Measurements from ENCODE around the gene NEDD4L.
"Not testable (repeated sequence)": the region's sequence is repeated elsewhere in the genome, so short reads cannot be mapped to it uniquely, and the experiment has no call there.

The NEDD4L gene

DNA sequence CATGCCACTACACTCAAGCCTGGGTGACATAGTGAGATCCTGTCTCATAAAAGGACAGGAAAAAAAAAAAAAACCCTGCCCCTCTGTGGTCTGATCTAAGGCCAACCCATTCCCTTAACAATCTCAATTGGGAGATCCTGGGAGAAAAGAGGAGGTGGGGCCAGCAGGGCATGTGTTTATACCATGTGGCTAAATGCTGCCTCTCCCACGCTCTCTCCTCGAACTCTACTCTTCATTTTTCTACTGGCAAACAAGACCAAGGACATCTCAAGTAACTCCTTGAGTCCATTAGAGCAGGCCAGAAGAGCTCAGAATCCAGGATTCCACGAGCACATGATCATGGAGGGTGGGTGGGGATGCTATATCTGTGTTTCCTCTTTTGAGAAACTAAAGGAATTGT is 16.7 kb upstream of the NEDD4L start:
- FAIRE-seq, result no peak

GRCh38 chr18:58028109-58028784 is 15.8 kb upstream of the NEDD4L start:
- no peak for FAIRE-seq

DNA sequence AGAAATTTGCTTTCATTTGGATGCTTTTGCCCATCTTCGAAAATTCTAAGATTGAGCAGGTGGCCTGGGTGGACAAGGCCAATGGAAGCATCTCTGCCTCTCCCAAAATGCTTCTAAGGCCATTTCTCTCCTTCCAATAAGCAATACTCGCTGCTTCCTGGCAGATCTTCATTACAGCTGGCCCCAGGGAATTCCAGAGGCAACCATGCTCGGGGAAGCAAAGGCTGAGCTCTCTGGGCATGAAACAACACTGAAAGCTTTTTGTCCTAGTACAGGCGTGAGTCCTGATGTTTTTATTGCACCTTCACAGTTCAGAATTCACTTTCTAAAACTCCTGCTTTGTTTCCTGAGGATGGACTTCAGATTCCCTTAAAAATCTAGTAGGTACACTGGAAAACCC is 11.8 kb upstream of the NEDD4L start:
- no peak for FAIRE-seq

GRCh38 chr18:58033216-58033615 is 10.8 kb upstream of the NEDD4L start:
- no peak for FAIRE-seq

- FAIRE-seq, result no peak
Observed at GRCh38 chr18:58034370-58034769, 9.7 kb upstream of the NEDD4L start.

DNA sequence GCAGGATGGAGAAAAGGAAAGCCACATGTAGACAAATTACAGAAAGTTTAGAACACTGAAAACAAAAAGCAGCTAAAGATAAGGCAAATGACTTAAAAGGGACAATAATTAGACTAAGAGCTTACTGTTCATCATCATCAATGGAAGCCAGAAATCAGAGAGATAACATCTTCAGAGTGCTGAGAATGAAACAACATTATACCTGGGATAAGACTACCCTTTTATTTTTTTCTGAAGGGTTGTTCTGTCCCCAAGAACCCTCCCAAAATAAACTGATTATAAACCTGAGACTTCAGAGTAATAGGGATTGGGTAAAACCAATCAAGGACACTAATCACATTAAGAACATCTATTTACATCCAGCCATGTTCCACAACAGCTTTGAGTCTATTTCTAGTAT is 6.9 kb upstream of the NEDD4L start:
- no peak for FAIRE-seq

DNA sequence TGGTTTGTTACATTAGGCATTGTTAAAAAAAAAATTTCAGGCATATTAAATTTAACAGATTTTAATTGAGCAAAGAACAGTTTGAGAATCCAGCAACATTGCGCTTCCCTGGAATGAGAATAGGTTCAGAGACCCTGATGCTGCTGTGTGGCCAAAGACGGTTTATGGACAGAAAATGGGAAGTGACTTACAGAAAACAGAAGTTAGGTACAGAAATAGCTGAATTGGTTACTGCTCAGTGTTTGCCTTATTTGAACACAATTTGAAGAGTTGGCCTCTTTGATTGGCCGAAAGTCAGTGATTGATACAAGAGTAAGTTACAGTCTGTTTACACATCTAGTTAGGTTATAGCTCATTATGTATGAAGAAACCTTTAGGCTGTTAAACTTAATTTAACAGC is 6.0 kb upstream of the NEDD4L start:
- FAIRE-seq, result no peak

DNA sequence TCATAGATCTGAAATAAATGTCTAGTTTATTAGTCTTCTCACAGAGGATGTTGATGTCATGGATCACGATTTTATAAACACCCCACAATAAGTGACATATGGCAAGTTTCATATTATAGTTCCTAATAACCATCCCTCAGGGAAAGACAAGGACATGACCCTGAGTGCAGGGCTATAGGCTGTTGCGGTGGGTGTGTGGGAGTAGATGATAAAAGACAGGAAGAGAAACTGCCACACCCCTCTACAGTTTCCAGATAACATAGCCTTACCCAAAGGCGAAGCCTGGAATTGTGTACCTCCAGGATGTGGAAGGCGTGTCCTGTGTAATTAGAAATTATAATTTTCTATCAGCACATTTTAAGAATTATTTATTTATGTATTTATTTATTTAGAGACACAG is 2.4 kb upstream of the NEDD4L start:
- no peak for FAIRE-seq

DNA sequence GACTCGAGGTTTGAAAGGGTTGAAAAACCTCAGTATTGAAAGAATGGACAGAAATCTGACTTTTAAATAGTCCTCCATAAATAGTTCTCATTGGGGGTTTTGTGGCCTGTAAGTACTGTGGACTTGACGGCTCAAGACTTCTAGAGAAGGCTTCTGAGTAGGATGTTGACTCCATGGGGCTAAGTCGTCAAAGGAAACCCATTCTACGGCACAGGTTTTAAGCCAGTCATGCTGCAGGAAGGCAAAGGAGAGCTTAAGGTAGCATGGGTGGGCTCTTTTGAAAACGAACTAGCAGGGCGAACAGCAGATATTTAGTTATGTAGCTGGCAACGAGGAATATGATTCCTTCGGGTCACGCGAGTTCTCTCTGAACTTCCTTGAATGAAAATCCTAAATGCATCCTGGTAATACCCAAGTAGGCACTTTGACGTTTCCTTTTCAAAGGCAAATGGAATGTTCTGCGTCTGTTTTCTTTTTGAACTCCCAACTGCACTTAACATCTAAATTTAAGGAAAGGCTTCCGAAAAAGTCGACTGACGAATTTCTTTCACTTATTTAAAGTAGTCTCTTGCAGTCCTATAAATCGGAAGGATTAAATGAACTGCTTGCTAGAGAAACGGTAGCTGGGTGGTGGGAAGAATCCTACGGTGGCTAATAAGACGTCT is 1.1 kb upstream of the NEDD4L start:
- FAIRE-seq, result no peak

DNA sequence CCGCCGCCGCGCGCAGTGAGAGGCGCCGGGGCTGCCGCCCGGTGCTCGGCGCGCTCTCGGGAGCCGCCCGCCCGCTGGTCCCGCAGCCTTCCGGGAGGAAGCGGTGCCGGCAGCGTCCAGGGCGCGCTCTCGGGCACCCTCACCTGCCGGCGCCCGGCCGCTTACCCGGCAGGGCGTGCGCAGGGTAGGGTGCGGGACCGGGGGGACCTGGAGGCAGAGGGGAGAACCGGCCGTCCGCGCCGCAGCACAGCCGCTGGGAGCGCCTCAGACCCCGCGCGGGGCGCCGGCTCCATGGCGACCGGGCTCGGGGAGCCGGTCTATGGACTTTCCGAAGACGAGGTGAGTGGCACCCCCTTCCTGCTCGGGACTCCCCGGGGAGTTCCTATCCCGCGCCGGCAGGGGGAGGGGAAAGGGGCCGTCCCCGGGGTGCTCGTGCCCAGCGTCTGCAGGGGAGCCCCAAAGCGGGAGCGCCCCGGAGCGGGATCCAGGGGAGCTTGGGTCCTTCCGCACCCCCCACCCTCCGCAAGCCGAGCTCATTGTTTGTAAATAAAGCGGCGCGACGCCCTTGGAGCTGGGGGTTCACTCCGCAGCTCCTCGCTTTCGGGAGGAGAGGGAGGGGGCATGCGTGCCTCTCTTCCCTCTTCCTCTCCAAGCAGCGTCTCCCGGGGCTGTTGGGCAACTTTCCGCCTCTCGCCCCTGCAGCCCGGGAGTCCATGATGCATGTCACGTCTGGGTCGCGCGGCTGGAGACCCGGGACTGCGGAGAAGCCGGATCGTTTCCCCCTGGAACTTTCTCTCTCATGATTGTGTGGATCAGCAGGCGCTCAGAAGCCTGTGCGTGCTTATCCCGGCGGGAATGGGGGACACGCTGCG is 580 bp downstream of the NEDD4L start:
- no peak for FAIRE-seq

DNA sequence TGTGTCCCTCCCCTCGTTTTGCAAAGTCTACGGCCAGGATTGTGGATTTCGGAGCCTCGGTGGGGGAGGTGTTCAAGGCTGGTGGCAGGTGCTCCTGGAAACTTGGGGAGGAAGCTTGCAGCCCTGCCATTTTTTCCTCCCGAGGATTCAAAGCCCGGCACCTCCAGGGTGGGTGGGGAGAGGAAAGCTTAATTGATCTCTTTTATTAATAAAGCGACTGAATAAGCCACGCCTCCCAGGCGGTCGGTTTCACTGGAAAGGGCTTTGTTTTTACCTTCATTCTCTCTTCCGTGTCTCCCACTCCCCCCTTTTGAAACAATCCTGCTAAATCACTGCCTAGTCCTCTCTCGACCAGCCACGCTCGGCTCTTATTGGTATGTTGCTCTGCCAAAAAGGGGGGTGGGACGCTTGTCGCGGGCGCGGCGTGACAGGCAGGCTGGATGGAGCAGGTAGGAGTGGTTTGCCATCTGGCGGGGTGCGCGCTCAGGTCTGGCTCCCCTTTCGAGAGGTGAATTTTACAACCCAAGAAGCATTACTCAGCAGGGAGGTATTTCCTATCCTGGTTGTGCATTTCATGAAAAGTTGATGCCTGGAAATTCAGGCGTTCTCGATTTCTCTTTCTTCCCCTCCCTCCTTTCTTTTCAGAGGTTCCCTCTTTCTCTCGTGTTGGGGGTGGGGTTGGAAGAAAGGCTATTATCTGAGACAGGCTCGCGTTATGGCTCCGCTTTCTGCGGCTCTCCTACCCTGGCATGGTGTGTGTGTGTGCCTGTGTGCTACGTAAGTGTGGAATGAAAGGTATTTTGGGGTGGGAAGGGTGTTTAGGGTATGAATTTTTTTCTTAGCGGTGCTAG is 1.4 kb downstream of the NEDD4L start:
- no peak for FAIRE-seq

DNA sequence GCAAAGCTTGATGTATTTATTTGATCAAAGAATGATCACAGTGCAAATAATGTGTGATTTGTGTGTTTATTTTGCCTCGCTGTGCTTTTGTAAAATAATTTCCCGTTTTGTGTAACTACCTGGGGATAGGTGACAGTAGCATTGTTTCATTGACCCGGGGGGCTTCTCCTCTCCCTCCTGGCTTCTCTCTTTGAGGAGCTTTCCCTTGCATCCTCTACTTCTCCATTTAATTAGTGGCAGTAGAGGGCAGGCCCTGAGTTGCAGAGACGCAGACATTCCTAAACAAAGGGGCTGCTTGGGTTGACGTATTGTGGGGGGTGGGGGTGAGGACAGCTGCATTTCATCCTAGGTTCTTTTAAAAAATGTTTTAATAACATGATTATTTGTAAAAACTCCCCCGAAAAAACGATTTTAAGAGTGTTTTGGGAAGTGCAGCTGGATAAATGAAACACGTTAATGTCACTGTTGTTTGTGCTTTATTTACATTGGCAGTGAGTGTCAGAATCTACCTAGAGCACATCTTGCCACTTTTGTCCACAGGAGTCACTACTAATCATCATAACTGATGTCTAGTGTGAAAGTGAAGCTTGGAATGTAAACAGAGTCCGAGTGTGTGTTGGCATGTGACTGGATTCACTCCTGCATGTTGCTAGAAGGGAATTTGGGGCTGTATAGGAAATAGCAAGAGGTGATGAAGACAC is 2.2 kb downstream of the NEDD4L start:
- FAIRE-seq, result no peak

DNA sequence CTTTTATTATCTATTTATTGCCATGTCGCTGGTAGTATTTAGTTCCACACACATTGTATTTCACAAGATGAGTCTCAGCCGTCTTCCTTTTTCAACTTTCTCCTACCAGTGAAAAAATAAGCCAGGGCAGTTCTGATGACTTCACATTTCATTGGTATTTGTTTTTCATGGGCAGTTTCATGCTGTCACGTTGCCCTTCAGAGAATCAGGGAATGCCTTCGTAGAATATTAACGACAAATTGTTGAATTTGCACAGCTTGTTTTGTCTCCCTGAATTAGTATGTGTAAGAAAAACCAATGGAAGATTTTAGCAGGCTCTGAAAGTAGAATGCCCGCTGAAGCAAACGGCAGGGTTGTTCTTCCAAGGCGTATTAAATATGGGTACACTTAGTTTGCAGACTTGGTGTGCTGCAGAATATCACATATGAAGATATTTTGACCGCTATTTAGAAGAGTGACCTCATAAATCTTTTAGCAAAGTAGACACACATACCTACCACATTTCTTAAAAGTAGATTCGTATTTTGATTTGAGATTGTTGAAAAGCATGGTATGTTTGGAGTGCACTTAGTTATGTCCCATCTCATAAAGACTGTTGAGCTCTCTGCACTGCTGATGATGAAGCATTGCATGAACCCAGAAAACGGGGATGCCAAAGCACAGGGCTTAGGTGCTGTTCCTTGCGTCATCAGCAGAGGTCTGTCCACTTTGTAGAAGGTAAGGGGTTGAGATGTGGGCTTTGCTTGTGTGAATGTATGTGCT is 2.9 kb downstream of the NEDD4L start:
- FAIRE-seq, result no peak

GRCh38 chr18:58047556-58047882 is 3.5 kb downstream of the NEDD4L start:
- no peak for FAIRE-seq

- no peak for FAIRE-seq
Observed at GRCh38 chr18:58048081-58048642, 4.1 kb downstream of the NEDD4L start.

GRCh38 chr18:58049000-58049688 is 5.1 kb downstream of the NEDD4L start:
- FAIRE-seq, result no peak

GRCh38 chr18:58050963-58051362 is 6.9 kb downstream of the NEDD4L start:
- FAIRE-seq, result not testable (repeated sequence)

DNA sequence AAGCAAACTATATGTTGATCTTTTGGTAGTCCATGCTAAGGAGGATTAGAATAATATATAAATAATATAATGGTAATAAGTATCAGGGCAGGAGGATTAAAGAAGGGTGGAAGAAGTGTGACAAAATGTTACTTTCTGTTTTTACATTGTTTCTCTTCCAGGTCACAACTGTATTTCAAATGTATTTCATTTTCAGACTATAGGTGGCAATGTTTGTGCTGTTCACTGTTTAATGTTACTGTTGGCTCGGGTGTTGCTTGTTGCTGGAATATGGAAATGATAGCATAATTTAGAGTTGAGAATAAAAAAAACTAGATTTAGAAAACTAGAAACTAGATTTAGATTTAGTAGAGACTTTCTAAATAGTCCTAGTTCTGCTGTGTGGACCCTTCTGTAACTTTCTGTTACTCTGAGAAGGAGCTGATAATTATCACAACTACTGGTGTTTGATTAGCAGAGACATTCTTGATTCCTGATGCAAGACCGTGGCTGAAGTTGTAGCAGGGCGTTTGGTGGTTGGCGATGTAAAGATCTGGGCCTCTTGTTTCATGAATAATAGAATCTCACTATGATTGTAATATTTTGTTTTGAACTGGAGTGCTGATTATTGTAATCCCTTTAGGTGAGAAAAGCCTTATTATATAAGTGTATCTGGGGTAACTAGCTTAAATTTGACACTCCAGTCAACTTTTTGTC is 7.9 kb downstream of the NEDD4L start:
- no peak for FAIRE-seq

GRCh38 chr18:58052960-58053359 is 8.9 kb downstream of the NEDD4L start:
- no peak for FAIRE-seq

Measured in A204.1 (cell line).